B cell (primary cell): ENCODE results near the gene MICALL1. TPM values are rescaled to one million over a fixed set of nuclear protein-coding genes. Genes with fewer than 3 reads are reported as not detected.

ENCODE experiments used
- ATAC-seq: fragments of 200-7000 bp; cut with Tn5 transposase; one replicate; pipeline ENCODE4 v1.10.0; 2021; ENCODE audit warnings: low read depth, mild to moderate bottlenecking, moderate number of reproducible peaks, moderate library complexity
- CTCF ChIA-PET: fragments of 350-600 bp; sonication (Branson Sonifier 250); formaldehyde crosslinking; loops from one replicate; lab custom pipeline; 2021; ENCODE audit warnings: antibody characterized with exemption, inconsistent platforms; lab: Charles Lee
- POLR2A ChIA-PET: fragments of 350-600 bp; sonication (Branson Sonifier 250); formaldehyde crosslinking; loops from one replicate; lab custom pipeline; 2021; ENCODE audit warnings: antibody characterized with exemption; lab: Charles Lee
- DNase-seq: peaks from one replicate; pipeline ENCODE4 v3.0.0; 2013
- H2AFZ ChIP-seq: 2 replicates; pipeline ENCODE4 v1.6.1; 2012; ENCODE audit warnings: mild to moderate bottlenecking, low read depth, low read length; ENCODE audit not compliant: insufficient read depth, poor library complexity, severe bottlenecking
- H3K27ac ChIP-seq, 2 donors: 1 replicate in 1 of 2; 2 replicates in 1 of 2; pipeline ENCODE4 v1.5.1; 2012 to 2013; ENCODE audit warnings: low read length in 2 of 2, mild to moderate bottlenecking in 2 of 2, moderate library complexity in 1 of 2
- H3K27me3 ChIP-seq, 4 experiments: fragments of 200-600 bp in 1 of 4; sonication (generic) in 1 of 4; replicated peaks in 1 of 4; 1 replicate in 2 of 4; 2 replicates in 2 of 4; pipeline versions ENCODE4 v1.6.1 to v1.7.0; 2013 to 2016; ENCODE audit warnings: low read length in 3 of 4, mild to moderate bottlenecking in 2 of 4, mixed read lengths in 1 of 4, moderate library complexity in 1 of 4; ENCODE audit not compliant: insufficient read depth in 4 of 4, control insufficient read depth in 3 of 4; ENCODE audit errors: control extremely low read depth in 1 of 4
- H3K36me3 ChIP-seq, 2 experiments: replicated peaks in 1 of 2; 1 replicate in 1 of 2; 2 replicates in 1 of 2; pipeline versions ENCODE4 v1.6.1 to v1.7.1; 2013; ENCODE audit warnings: low read length in 1 of 2; ENCODE audit not compliant: insufficient read depth in 2 of 2, control insufficient read depth in 1 of 2; ENCODE audit errors: control extremely low read depth in 1 of 2, extremely low read depth in 1 of 2
- H3K4me1 ChIP-seq, 2 donors: fragments of 200-600 bp in 1 of 2; sonication (generic) in 1 of 2; 1 replicate in 1 of 2; 2 replicates in 1 of 2; pipeline versions ENCODE4 v1.5.1 to v1.6.1; 2013 to 2017; ENCODE audit warnings: low read length in 2 of 2; ENCODE audit not compliant: control insufficient read depth in 2 of 2, insufficient read depth in 2 of 2
- H3K4me2 ChIP-seq: replicated peaks from 2 replicates; pipeline ENCODE3; 2012; ENCODE audit warnings: mild to moderate bottlenecking, low read depth, low read length; ENCODE audit not compliant: poor library complexity, severe bottlenecking
- H3K4me3 ChIP-seq, 5 experiments: fragments of 200-600 bp in 1 of 5; sonication (generic) in 1 of 5; 1 replicate in 3 of 5; 2 replicates in 2 of 5; pipeline versions ENCODE4 v1.5.1 to v1.7.0; 2011 to 2016; ENCODE audit warnings: low read length in 4 of 5, mild to moderate bottlenecking in 4 of 5, low read depth in 2 of 5, control low read depth in 1 of 5, moderate library complexity in 1 of 5; ENCODE audit not compliant: insufficient read depth in 1 of 5; ENCODE audit errors: control extremely low read depth in 1 of 5, extremely low read depth in 1 of 5
- H3K79me2 ChIP-seq: fragments of 200-600 bp; sonication (generic); one replicate; pipeline ENCODE4 v1.6.0; 2016; ENCODE audit warnings: low read length; ENCODE audit not compliant: control insufficient read depth, insufficient read depth
- H3K9ac ChIP-seq: fragments of 200-600 bp; sonication (generic); 2 replicates; pipeline ENCODE4 v1.6.1; 2017; ENCODE audit warnings: mild to moderate bottlenecking, low read length, moderate library complexity
- H3K9me3 ChIP-seq, 3 donors: one replicate each; pipeline versions ENCODE4 v1.6.1 to v1.7.1; 2013; ENCODE audit warnings: low read length in 2 of 3; ENCODE audit not compliant: control insufficient read depth in 2 of 3, insufficient read depth in 1 of 3; ENCODE audit errors: control extremely low read depth in 1 of 3
- H4K20me1 ChIP-seq: 2 replicates; pipeline ENCODE4 v1.6.0; 2012; ENCODE audit warnings: mild to moderate bottlenecking, low read length; ENCODE audit not compliant: insufficient read depth, control insufficient read depth, poor library complexity, severe bottlenecking
- H3K27ac Mint-ChIP-seq: one replicate; pipeline ENCODE4 v1.8.0; 2021; ENCODE audit warnings: mixed read lengths
- H3K27me3 Mint-ChIP-seq: one replicate; pipeline ENCODE4 v1.8.0; 2021; ENCODE audit warnings: mixed read lengths
- H3K4me1 Mint-ChIP-seq: one replicate; pipeline ENCODE4 v1.8.0; 2021; ENCODE audit warnings: mixed read lengths
- H3K4me3 Mint-ChIP-seq: one replicate; pipeline ENCODE4 v1.8.0; 2021; ENCODE audit warnings: mixed read lengths
- H3K9me3 Mint-ChIP-seq: one replicate; pipeline ENCODE4 v1.8.0; 2022; ENCODE audit warnings: mixed read lengths; ENCODE audit not compliant: insufficient read depth
- CTCF ChIP-seq: fragments of 200-600 bp; IDR thresholded peaks from one replicate; pipeline ENCODE4 v1.8.0; 2022; ENCODE audit warnings: antibody characterized with exemption, mild to moderate bottlenecking
- EZH2 ChIP-seq: IDR thresholded peaks from 2 replicates; pipeline ENCODE4 v1.6.1; 2012; ENCODE audit warnings: borderline replicate concordance, low read depth, mild to moderate bottlenecking, moderate library complexity, low read length; ENCODE audit not compliant: insufficient read depth, poor library complexity, severe bottlenecking
- WGBS: methylation state at CpG from one replicate; pipeline ENCODE4 v1.1.5; 2013; ENCODE audit warnings: missing lambda C conversion rate; ENCODE audit not compliant: insufficient coverage; 5-methylcytosine and 5-hydroxymethylcytosine counted together
- intact Hi-C: fragments of 100-400 bp; cut with micrococcal nuclease; formaldehyde crosslinking; loops from one replicate; pipeline ENCODE4 v1.10.0; 2022
- polyA plus RNA-seq: library from polyadenylated mRNA; depleted of rRNA; stranded (reverse); fragments of >200 nt; gene quantifications from 2 replicates; pipeline ENCODE4 v1.2.3, GENCODE V29; 2012
- total RNA-seq, 2 donors: library from RNA; stranded (reverse); fragments of 120-200 nt in 1 of 2; gene quantifications; 1 replicate in 1 of 2; 2 replicates in 1 of 2; pipeline versions ENCODE4 v1.2.3 to v1.2.4, GENCODE V29; 2013 to 2022

MICALL1 gene
- total and polyA plus RNA-seq, 2 donors (not counting 1 experiment from before 2014, with no cell fraction given): 21.0 to 34.9 TPM

- H3K9me3 ChIP-seq: no peaks in the 10 kb centered on the region
- Mint-ChIP-seq H3K9me3 (no peaks in the 10 kb centered on the region), H3K4me3 (no peak overlapping the region), H3K4me1 (no peaks in the 10 kb centered on the region), H3K27me3 (no peaks in the 10 kb centered on the region), H3K27ac (no peak overlapping the region)
- POLR2A ChIA-PET: no interaction called here
- H3K4me2 ChIP-seq: no peak overlapping the region
- CTCF ChIA-PET: interaction anchor here (0.8 to 4.8 kb wide), 9 partner anchors 7 to 254 kb away, joined by 3 to 177 read pairs (median 4); partner anchors contain the start of gene PDXP
- peaks cover 4 to 73% of the 10 kb centered on the region in 2 experiments for H3K36me3 ChIP-seq
- H3K4me3 ChIP-seq: no peak overlapping the region
- intact Hi-C loops: no loop called here
- TF ChIP-seq CTCF (no peak), EZH2 (no peak)
- H3K4me1 ChIP-seq: no peaks in the 10 kb centered on the region
- H3K9ac ChIP-seq: no peak overlapping the region
- no peaks in the 10 kb centered on the region for H3K27me3 ChIP-seq
- H3K79me2 ChIP-seq: peaks cover 36% of the 10 kb centered on the region
- no peak for ATAC-seq
- no peak overlapping the region for H2AFZ ChIP-seq
- DNase-seq: no peak
- 91% methylated on average over 4 of the region's 7 CpGs for WGBS
- H3K27ac ChIP-seq: no peak overlapping the region
- peaks cover 59% of the 10 kb centered on the region for H4K20me1 ChIP-seq
Measured at GRCh38 chr22:37860796-37861421, 45.2 kb upstream of the MICALL1 start.

- intact Hi-C loops: loop anchor here (1.0 to 2.0 kb wide), 5 partner anchors 14 to 324 kb away; partner anchors contain the start of gene EIF3L
Measured at GRCh38 chr22:37862570-37863325, 43.3 kb upstream of the MICALL1 start.

More at GRCh38 chr22:37862570-37863325, 43.3 kb upstream of the MICALL1 start:
- no peak overlapping the region for H3K27ac Mint-ChIP-seq
- DNase-seq (no peak), ATAC-seq (no peak)
- Histone ChIP-seq H3K9me3 (no peaks in the 10 kb centered on the region), H3K36me3 (peaks cover 11 to 77% of the 10 kb centered on the region in 2 experiments), H3K4me3 (no peak overlapping the region), H4K20me1 (peaks cover 53% of the 10 kb centered on the region), H3K79me2 (peaks cover 42% of the 10 kb centered on the region), H3K4me1 (no peaks in the 10 kb centered on the region), H3K4me2 (no peak overlapping the region), H3K9ac (no peak overlapping the region), H3K27me3 (no peaks in the 10 kb centered on the region), H3K27ac (no peak overlapping the region), H2AFZ (no peak overlapping the region)
- H3K27me3 Mint-ChIP-seq: no peaks in the 10 kb centered on the region
- ChIA-PET POLR2A (interaction anchor here (0.5 to 0.8 kb wide), 3 partner anchors 44 to 255 kb away, joined by 3 to 4 read pairs (median 3); no protein-coding TSS in a partner anchor), CTCF (interaction anchor here (0.7 to 4.8 kb wide), 46 partner anchors 9 to 324 kb away, joined by 3 to 177 read pairs (median 6); partner anchors contain the start of genes ANKRD54, C22orf23, GCAT and GGA1)
- no peak for TF ChIP-seq EZH2
- H3K4me3 Mint-ChIP-seq: no peak overlapping the region
- no peaks in the 10 kb centered on the region for H3K4me1 Mint-ChIP-seq
- no peaks in the 10 kb centered on the region for H3K9me3 Mint-ChIP-seq
- WGBS: 93% methylated on average over 3 of the region's 7 CpGs
